H9 (cell line): ENCODE measurements around the gene TRIM51. TPM values are rescaled to one million over a fixed set of nuclear protein-coding genes. Genes with fewer than 3 reads are reported as not detected.
"Not testable (repeated sequence)": the region's sequence is repeated elsewhere in the genome, so short reads cannot be mapped to it uniquely, and the experiment has no call there.

Source experiments
- DNase-seq: peaks from one replicate; pipeline ENCODE4 v3.0.0-alpha.2; 2017
- H2AFZ ChIP-seq: one replicate; pipeline ENCODE4 v1.6.1; 2013; ENCODE audit warnings: mild to moderate bottlenecking, low read length, control low read depth, moderate library complexity
- H2AK5ac ChIP-seq: 2 replicates; pipeline ENCODE4 v1.6.1; 2013; ENCODE audit warnings: low read length, control low read depth, mixed read lengths; ENCODE audit not compliant: insufficient read length
- H2BK120ac ChIP-seq: one replicate; pipeline ENCODE4 v1.6.1; 2013; ENCODE audit warnings: low read depth, mild to moderate bottlenecking, low read length, control low read depth, inconsistent platforms; ENCODE audit not compliant: poor library complexity, severe bottlenecking
- H2BK12ac ChIP-seq: 2 replicates; pipeline ENCODE4 v1.6.1; 2013; ENCODE audit warnings: low read length, control low read depth, mixed read lengths, low read depth; ENCODE audit not compliant: insufficient read length
- H2BK15ac ChIP-seq: 2 replicates; pipeline ENCODE4 v1.6.1; 2013; ENCODE audit warnings: low read depth, low read length, control low read depth
- H2BK20ac ChIP-seq: one replicate; pipeline ENCODE4 v1.6.1; 2013; ENCODE audit warnings: low read depth, mild to moderate bottlenecking, low read length, control low read depth, inconsistent platforms; ENCODE audit not compliant: poor library complexity, severe bottlenecking
- H2BK5ac ChIP-seq: 2 replicates; pipeline ENCODE4 v1.6.1; 2013; ENCODE audit warnings: low read length, control low read depth, mixed read lengths; ENCODE audit not compliant: insufficient read length
- H3K14ac ChIP-seq: 2 replicates; pipeline ENCODE4 v1.6.1; 2013; ENCODE audit warnings: low read length, control low read depth; ENCODE audit not compliant: insufficient read depth
- H3K18ac ChIP-seq: 2 replicates; pipeline ENCODE4 v1.6.1; 2013; ENCODE audit warnings: low read depth, mild to moderate bottlenecking, mixed read lengths, low read length, control low read depth; ENCODE audit not compliant: insufficient read length
- H3K23ac ChIP-seq: 2 replicates; pipeline ENCODE4 v1.6.1; 2013; ENCODE audit warnings: low read length, control low read depth, mixed read lengths, low read depth; ENCODE audit not compliant: insufficient read length
- H3K23me2 ChIP-seq: 2 replicates; pipeline ENCODE4 v1.6.1; 2013; ENCODE audit warnings: low read depth, mild to moderate bottlenecking, mixed read lengths, low read length, control low read depth; ENCODE audit not compliant: insufficient read length, poor library complexity, severe bottlenecking
- H3K27ac ChIP-seq: 2 replicates; pipeline ENCODE4 v1.5.1; 2013; ENCODE audit warnings: low read length, control low read depth, mixed read lengths, low read depth; ENCODE audit not compliant: insufficient read length
- H3K27me3 ChIP-seq: 2 replicates; pipeline ENCODE4 v1.6.1; 2013; ENCODE audit warnings: low read length, control low read depth, inconsistent platforms; ENCODE audit not compliant: insufficient read depth
- H3K4ac ChIP-seq: 2 replicates; pipeline ENCODE4 v1.6.1; 2013; ENCODE audit warnings: low read depth, mild to moderate bottlenecking, control low read depth, inconsistent platforms, low read length, moderate library complexity
- H3K4me1 ChIP-seq: 2 replicates; pipeline ENCODE4 v1.6.1; 2013; ENCODE audit warnings: low read length, control low read depth, inconsistent platforms; ENCODE audit not compliant: insufficient read depth
- H3K4me2 ChIP-seq: 2 replicates; pipeline ENCODE4 v1.6.1; 2013; ENCODE audit warnings: low read length, control low read depth, mixed read lengths; ENCODE audit not compliant: insufficient read length, insufficient read depth
- H3K56ac ChIP-seq: 2 replicates; pipeline ENCODE4 v1.6.1; 2013; ENCODE audit warnings: low read depth, mild to moderate bottlenecking, mixed read lengths, low read length, control low read depth; ENCODE audit not compliant: insufficient read length
- H3K79me1 ChIP-seq: 2 replicates; pipeline ENCODE4 v1.6.1; 2013; ENCODE audit warnings: low read depth, mild to moderate bottlenecking, moderate library complexity, low read length, control low read depth, inconsistent platforms; ENCODE audit not compliant: insufficient read depth, poor library complexity, severe bottlenecking
- H3K79me2 ChIP-seq: 2 replicates; pipeline ENCODE4 v1.6.1; 2013; ENCODE audit warnings: low read length, control low read depth, inconsistent platforms; ENCODE audit not compliant: insufficient read depth
- H3K9ac ChIP-seq: 2 replicates; pipeline ENCODE4 v1.6.1; 2013; ENCODE audit warnings: low read length, control low read depth, mixed read lengths; ENCODE audit not compliant: insufficient read length; ENCODE audit errors: extremely low read depth
- H3K9me3 ChIP-seq: one replicate; pipeline ENCODE4 v1.6.1; 2013; ENCODE audit warnings: low read depth, low read length, inconsistent platforms; ENCODE audit not compliant: control insufficient read depth
- H3T11ph ChIP-seq: one replicate; pipeline ENCODE4 v1.6.1; 2013; ENCODE audit warnings: mild to moderate bottlenecking, low read length, control low read depth, inconsistent platforms
- H4K20me1 ChIP-seq: one replicate; pipeline ENCODE4 v1.6.1; 2013; ENCODE audit not compliant: control insufficient read depth, insufficient read length, insufficient read depth
- H4K5ac ChIP-seq: 2 replicates; pipeline ENCODE4 v1.6.1; 2013; ENCODE audit warnings: low read depth, mild to moderate bottlenecking, mixed read lengths, low read length, control low read depth; ENCODE audit not compliant: insufficient read length
- H4K8ac ChIP-seq: replicated peaks from 2 replicates; pipeline ENCODE4 v1.6.1; 2013; ENCODE audit warnings: low read length, control low read depth, mixed read lengths, low read depth; ENCODE audit not compliant: insufficient read length
- H4K91ac ChIP-seq: 2 replicates; pipeline ENCODE4 v1.6.1; 2013; ENCODE audit warnings: low read depth, mild to moderate bottlenecking, moderate library complexity, mixed read lengths, low read length, control low read depth; ENCODE audit not compliant: insufficient read length
- H3K27ac Mint-ChIP-seq, 3 experiments: 2 replicates in 2 of 3; 3 replicates in 1 of 3; pipeline ENCODE4 v1.8.0; 2020 to 2021; ENCODE audit warnings: mixed read lengths in 3 of 3, mild to moderate bottlenecking in 1 of 3, moderate library complexity in 1 of 3
- H3K27me3 Mint-ChIP-seq: 2 replicates; pipeline ENCODE4 v1.8.0; 2021; ENCODE audit warnings: low read depth, mild to moderate bottlenecking, moderate library complexity, mixed read lengths
- H3K36me3 Mint-ChIP-seq, 3 experiments: 2 replicates in 2 of 3; 3 replicates in 1 of 3; pipeline ENCODE4 v1.8.0; 2020 to 2021; ENCODE audit warnings: low read depth in 3 of 3, mixed read lengths in 3 of 3; ENCODE audit not compliant: insufficient read depth in 1 of 3
- H3K4me1 Mint-ChIP-seq, 2 experiments: 2 replicates each; pipeline ENCODE4 v1.8.0; 2020; ENCODE audit warnings: mixed read lengths in 2 of 2
- H3K4me3 Mint-ChIP-seq, 2 experiments: 2 replicates in 1 of 2; 3 replicates in 1 of 2; pipeline ENCODE4 v1.8.0; 2020 to 2021; ENCODE audit warnings: mild to moderate bottlenecking in 2 of 2, mixed read lengths in 2 of 2, moderate library complexity in 1 of 2
- H3K9me3 Mint-ChIP-seq, 2 experiments: 2 replicates in 1 of 2; 3 replicates in 1 of 2; pipeline ENCODE4 v1.8.0; 2020; ENCODE audit warnings: mild to moderate bottlenecking in 2 of 2, mixed read lengths in 2 of 2, moderate library complexity in 1 of 2
- WGBS: extraction: QIAGEN DNeasy Blood & Tissue Kit; methylation state at CpG from one replicate; pipeline ENCODE4 v1.1.7; 2013; ENCODE audit warnings: missing lambda C conversion rate, low lambda C conversion rate, mixed read lengths; ENCODE audit not compliant: insufficient read length; ENCODE audit errors: extremely low coverage; 5-methylcytosine and 5-hydroxymethylcytosine counted together
- long read RNA-seq: library from polyadenylated mRNA; unstranded; transcript quantifications from one replicate; pipeline ENCODE4 v2.0.0, GENCODE V29; 2020
- total RNA-seq: library from RNA; stranded (reverse); gene quantifications from 2 replicates; pipeline ENCODE4 v1.2.1, GENCODE V29; 2021

Gene TRIM51
- not detected in 2 replicates for total RNA-seq
- long read RNA-seq = 0 reads

- not testable (repeated sequence) for H3K4ac ChIP-seq, H2AFZ ChIP-seq, H3K27me3 Mint-ChIP-seq, H3K27me3 ChIP-seq, H3K23ac ChIP-seq, H2BK20ac ChIP-seq, H3K4me3 Mint-ChIP-seq, H4K91ac ChIP-seq, H3K27ac ChIP-seq, H3K79me1 ChIP-seq, H2BK5ac ChIP-seq, H3T11ph ChIP-seq, H3K56ac ChIP-seq, H3K18ac ChIP-seq, H3K4me1 ChIP-seq, H2AK5ac ChIP-seq, H3K4me2 ChIP-seq, DNase-seq, H4K20me1 ChIP-seq, H3K4me1 Mint-ChIP-seq, H4K5ac ChIP-seq, H3K27ac Mint-ChIP-seq, H2BK12ac ChIP-seq, H2BK15ac ChIP-seq, H3K9ac ChIP-seq, H3K14ac ChIP-seq, H4K8ac ChIP-seq, H3K36me3 Mint-ChIP-seq, H3K23me2 ChIP-seq, H2BK120ac ChIP-seq, H3K79me2 ChIP-seq
- WGBS = no CpG with 5 or more reads among the region's 1 CpG
- peaks cover 11% of the 10 kb centered on the region for H3K9me3 ChIP-seq
- peaks cover 74 to 81% of the 10 kb centered on the region in 2 experiments for H3K9me3 Mint-ChIP-seq
These were observed at the start of gene TRIM51 for GRCh38 chr11:55882997-55883396. Gene TRIM51, plus strand, starts transcription at chr11:55883297. Its CDS starts 2,132 bp downstream, at chr11:55885429.
